GM18507 (cell line): Measurements from ENCODE around the gene ADAP1.

ENCODE experiments used
- DNase-seq: peaks from one replicate; pipeline ENCODE4 v3.0.0; 2011; ENCODE audit warnings: low read depth; ENCODE audit not compliant: insufficient read length; ENCODE audit errors: extremely low spot score
- FAIRE-seq: peaks from 2 replicates; lab custom pipeline; 2011; peaks lifted over from hg19 to GRCh38; lab: Jason Lieb, UNC

The ADAP1 gene

GRCh38 chr7:889391-889790 is 65.1 kb downstream of the ADAP1 start:
- DNase-seq (no peak), FAIRE-seq (no peak)

GRCh38 chr7:889025-889390 is 65.5 kb downstream of the ADAP1 start:
- FAIRE-seq (no peak), DNase-seq (no peak)

GRCh38 chr7:888081-889024 is 66.1 kb downstream of the ADAP1 start:
- FAIRE-seq (no peak), DNase-seq (no peak)

- DNase-seq: no peak
- FAIRE-seq: no peak
Observed at GRCh38 chr7:887488-887820, 67.0 kb downstream of the ADAP1 start.

- FAIRE-seq (no peak), DNase-seq (no peak)
Observed at GRCh38 chr7:886626-887487, 67.6 kb downstream of the ADAP1 start.

DNA sequence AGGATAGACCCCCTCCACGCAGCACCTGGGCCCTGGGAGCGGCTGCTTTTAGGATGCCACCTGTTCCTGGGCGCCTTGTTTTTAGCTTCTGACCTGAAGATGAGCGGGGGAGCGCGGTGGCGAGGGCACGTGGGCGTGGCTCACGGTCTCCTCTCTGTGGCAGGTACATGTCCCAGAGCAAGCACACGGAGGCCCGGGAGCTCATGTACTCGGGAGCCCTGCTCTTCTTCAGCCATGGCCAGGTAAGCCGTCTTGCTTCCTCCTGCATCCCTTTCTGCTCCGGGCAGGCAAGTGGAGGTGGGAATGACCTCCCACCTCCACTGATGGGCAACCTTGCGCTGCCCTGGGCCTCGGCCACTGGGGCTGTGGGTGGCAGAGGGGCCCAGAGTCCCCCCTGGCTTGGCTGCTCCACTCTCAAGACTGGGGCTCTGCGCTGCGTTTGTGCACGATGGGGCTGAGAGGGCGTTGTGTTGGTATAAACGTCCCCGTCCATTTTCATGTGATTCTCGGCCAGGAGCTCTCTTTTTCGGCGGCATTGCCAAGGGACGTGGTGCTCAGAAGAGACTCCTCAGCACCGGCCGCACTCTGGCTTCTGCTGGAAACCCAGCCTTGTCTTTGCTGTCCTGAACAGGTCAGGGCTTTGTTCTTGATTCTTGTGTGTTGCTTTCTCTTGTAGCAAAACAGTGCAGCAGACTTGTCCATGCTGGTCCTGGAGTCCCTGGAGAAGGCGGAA is 68.4 kb downstream of the ADAP1 start:
- FAIRE-seq: no peak
- no peak for DNase-seq

GRCh38 chr7:885261-885892 is 69.1 kb downstream of the ADAP1 start:
- DNase-seq: no peak
- FAIRE-seq: no peak

- DNase-seq (no peak), FAIRE-seq (no peak)
Observed at GRCh38 chr7:884191-885003, 70.1 kb downstream of the ADAP1 start.

- DNase-seq (no peak), FAIRE-seq (no peak)
Observed at GRCh38 chr7:883055-884021, 71.1 kb downstream of the ADAP1 start.

- DNase-seq (no peak), FAIRE-seq (no peak)
Observed at GRCh38 chr7:882336-883035, 72.0 kb downstream of the ADAP1 start.

- DNase-seq (no peak), FAIRE-seq (no peak)
Observed at GRCh38 chr7:881441-882234, 72.8 kb downstream of the ADAP1 start.

- DNase-seq: no peak
- no peak for FAIRE-seq
Observed at GRCh38 chr7:880450-880849, 74.0 kb downstream of the ADAP1 start.

- no peak for FAIRE-seq
Observed at GRCh38 chr7:879706-880105, 74.8 kb downstream of the ADAP1 start.

GRCh38 chr7:879093-879492 is 75.4 kb downstream of the ADAP1 start:
- FAIRE-seq: no peak
- DNase-seq: no peak

More at GRCh38 chr7:879706-880105, 74.8 kb downstream of the ADAP1 start:
- no peak for DNase-seq

GRCh38 chr7:877312-878232 is 76.9 kb downstream of the ADAP1 start:
- FAIRE-seq (no peak), DNase-seq (no peak)
